Amygdala (tissue), 56 donors: Measurements from ENCODE around the gene KISS1R.

ENCODE experiments used
- DNase-seq, 56 donors: peaks; one replicate each; lab custom pipeline; 2025; lab: John Stamatoyannopoulos, UW

Gene KISS1R

DNA sequence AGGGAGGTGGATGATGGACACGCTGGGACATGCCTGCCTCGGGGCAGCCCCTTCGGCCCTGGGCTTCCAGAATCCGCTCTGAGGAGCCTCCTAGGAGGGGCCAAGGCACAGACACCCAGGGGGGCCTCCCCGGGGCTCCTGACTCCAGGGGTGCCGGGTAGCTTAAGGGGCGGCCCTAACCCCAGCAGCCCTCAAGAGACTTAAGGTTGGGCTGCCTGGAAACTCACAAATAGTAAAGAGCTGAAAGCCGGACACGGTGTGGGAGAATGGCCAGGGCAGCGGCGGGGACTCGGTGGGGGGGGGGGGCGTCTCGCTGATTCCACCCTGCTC, 16.4 kb downstream of the KISS1R start:
- DNase-seq, result no peak

DNA sequence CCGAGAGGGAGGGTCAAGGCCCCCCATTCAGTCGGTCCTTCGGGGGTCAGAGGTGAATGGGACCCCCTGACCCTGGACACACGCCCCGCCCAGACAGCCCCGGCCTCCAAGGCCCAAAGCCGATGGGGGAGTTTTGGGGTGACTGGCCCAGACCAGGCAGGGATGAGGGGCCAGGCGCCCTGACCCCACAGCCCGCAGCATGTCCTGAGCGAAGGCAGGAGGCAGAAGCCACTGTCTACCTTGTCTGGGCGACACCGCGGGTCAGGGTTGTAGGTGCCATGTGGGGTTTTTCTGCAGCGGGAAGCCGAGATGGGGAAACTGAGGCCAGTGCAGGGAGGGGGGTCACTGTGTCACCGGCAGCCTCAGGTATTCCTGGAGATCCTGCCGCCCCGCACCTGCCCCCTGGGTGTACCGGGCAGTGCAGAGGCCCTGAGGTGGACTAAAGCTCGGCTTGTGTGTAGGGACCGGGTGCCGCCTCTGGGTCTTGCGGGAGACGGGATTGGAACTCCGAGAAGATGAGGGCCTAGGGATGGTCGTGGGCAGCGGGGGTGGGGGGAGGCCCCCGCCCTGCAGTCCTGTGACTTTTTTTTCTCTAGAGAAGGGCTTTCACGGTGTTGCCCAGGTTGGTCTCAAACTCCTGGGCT, 17.2 kb downstream of the KISS1R start:
- no peak for DNase-seq

DNA sequence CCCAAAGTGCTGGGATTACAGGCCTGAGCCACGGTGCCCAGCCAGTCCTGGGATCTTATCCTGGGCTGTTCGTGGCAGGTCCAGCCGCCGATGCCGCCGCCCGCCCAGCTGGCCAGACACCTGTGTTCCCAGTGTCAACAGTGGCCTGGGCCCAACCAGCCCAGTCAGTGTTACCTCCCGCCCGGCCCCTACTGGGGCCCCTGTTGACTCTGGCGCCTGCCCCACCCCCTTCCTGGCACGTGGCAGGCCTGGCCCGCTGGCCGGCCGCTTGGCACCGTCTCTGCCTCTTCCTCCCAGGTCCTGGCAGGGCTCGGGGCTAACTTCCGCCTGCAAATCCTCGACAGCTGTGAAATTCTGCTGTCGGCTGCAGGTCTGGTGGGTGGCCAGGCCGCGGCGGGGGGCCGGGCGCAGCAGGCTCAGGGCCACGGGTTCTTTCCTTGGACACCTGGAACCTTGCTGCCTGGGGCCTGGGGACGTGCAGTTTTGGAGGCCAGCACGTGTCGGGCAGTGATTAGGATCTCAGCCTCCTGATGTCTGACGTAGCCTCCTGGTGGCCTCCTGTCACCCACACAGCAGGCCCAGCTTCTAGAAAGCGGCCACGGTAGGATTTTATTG, 17.8 kb downstream of the KISS1R start:
- peak in 50 of 56 donors; percentile 12 to 83 (median 58) for DNase-seq

DNA sequence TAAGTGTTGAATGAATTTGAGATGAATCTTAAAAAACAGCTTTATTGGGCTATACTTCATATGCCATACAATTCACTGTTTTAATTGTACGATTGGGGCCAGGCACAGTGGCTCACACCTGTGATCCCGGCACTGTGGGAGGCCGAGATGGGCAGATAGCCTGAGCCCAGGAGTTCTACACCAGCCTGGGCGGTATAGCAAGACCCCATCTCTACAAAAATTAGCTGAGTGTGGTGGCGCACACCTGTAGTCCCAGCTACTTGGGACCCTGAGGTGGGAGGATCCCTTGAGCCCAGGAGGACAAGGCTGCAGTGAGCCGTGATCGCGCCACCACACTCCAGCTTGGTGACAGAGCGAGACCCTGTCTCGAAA, 19.0 kb downstream of the KISS1R start:
- DNase-seq, result no peak

DNA sequence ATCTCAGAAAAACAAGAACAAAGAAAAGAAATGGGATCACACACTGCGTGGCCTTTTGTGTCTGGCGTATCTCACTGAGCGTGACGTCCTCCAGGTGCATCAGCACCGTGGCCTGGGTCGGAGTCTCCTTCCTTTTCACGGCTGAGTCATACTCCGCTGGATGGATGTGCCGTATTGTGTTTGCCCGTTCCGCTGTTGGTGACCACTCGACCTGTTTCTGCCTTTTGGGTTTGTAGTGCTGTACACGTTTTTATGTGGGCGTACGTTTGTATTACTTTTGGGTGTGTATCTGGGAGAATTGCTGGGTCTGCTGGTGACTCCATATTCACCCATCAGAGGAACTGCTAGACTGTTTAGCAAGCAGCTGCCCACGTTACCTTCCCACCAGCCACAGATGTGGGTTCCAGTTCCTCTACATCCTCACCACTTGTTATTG, 20.1 kb downstream of the KISS1R start:
- DNase-seq, result no peak

DNA sequence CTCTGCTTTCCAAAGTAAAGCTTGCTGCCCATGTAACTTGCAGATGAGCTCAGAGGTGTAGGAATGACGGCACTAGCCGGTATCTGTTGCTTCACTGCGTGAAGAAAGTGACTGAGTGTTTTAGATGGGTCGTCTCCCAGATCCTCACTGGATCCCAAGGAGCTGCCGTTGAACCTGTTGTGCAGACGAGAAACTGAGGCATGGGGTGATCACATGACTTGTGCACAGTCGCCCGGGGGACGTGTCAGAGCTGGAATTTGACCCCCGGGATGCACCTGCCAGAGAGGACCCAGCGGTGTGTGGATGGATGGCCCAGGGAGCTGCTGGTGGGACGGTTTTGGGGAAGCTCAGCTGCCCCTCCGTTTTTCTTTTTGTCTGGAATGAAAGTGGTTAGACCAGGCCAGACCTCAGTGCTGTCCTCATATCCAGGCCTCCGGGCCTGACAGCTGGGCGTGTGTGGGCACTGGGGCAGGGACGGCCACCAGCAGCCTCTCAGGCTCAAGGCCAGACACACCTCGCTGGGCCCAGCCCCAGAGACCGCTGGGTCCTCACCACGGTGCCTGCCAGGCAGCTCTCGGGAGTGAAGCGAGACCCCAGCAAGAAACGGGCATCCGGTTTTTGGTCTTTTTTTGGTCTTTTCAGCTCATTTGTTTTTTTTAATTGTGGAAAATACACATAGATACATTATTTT, 21.2 kb downstream of the KISS1R start:
- DNase-seq, result no peak

DNA sequence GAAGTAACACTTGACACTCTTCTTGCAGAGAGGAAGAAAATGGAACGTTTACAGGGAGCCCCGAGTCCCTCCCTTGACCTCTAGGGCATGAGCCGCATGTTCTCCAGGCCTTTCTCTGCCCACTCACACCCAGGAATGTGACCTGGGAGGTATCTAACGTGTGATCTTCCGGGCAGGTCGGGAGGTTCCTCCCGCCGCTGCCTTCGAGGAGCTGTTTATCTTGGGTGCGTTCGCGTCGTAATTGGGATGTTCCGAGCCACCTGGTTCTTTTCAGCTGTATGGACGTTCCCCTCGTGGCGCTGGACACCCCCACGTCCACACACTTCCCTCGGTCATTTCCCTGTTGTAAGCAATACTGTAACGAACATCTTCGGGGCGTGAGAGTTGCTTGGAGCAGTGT, 22.3 kb downstream of the KISS1R start:
- no peak for DNase-seq

DNA sequence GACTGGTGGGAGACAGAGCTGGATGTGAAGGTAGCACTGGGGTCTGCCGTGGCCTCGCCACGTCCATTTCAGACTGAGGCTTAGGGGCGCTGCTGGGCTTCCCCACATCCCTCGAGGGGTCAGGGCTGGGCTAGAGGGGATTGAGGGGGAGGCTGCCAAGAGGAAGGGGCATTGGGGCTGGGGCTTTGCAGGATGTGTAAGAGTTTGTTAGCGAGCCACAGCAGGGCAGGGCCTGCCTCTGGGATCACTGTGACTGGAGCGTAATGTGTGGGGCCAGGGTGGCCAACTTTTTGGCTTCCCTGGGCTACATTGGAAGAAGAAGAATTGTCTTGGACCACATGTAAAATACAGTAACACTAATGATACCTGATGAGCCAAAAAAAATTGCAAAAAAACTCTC, 22.8 kb downstream of the KISS1R start:
- DNase-seq, result no peak

DNA sequence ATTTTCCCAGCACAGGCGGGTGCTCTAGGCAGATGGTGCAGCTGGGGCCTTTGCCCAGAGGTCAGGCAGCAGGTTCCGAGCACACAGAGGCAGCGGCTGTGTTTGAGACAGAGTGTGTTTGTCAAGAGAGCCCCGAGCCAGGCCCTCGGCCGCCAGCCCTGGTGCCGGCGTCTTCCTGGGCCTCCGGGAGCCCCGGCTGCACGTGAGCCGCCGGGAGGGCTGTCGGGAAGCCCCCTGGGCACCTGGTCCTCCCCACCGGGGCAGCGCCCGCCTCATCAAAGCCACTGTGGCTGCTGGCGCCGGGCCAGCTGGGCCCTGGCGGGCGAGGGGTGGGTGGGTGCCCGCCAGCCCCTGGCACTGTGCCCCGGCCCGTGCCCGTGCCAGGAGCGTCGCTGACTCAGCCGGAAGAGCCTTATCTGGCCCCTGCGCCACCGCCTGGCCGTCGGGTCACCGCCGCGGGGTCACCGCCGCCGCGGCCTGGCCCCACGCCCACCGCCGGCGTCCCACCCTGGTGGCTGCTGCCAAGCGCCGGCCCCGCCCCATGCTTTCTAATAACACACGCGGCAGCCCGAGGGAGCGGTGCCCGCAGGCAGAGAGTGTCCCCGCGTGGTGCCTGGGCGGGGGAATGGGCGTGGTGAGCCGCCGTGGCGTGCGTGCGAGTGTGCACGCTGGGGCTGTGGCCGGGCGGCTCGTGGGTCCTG, 23.6 kb downstream of the KISS1R start:
- peak in 53 of 56 donors; percentile 13 to 94 (median 64) for DNase-seq

DNA sequence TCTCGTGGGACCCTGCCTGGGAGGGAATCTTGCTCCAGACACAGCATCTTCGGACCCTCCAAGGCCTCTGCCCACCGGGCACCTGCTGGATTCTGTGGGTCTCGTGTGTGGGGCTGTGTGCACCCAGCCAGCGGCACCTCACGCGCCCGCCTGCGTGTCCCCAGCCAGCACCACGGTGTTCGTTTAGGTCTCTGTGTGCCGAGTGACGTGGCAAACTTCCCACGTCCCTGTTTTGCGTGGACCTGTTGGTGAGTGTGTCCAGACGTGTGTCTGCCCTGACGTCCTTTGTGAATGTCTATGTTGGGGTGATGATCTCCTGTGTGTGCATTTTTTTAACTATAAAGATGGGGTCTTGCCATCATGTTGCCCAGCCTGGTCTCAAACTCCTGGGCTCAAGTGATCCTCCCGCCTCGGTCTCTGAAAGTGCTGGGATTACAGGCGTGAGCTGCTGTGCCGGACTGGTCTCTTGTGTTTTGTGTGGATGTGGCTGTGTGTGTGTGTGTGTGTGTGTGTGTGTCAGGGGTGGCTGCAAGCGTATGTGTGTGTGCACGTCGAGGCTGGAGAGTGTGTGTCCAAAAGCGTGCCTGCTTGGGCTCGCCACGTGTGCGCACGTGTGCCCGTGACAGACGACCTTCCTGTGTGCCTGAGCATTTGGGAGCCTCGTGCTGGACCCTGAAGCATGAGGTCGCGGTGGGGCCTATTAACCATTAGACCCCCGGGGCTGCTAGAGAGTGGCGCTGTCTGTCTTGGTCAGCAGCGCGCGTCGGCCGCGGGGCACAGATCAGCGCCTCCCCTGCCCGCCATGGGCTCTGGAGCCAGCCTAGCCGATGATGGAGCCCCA, 24.4 kb downstream of the KISS1R start:
- no peak for DNase-seq

DNA sequence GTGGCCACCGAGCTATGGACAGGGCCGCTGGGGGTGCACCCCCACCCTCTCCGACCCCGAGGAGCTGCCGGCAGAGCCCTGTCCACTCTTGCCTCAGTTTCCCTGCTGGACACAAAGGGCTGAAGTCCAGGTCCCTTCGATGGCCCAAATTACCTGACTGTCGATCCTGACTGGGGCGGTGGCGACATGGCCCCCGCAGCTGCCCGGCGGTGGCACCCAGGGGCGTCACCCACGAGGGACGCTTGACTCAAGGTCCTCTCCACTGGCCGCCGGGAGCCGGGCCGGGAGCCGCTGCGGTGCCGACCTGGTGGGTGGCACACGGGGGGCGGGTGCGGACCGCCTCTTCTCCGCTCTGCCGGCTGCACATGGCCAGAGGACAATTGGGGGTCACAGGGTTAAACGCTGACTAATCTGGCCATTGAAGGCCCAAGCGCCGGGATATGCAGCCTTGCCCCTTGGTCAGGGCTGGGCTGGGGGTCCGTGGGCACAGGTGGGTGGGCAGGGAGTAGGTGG, 25.1 kb downstream of the KISS1R start:
- no peak for DNase-seq

DNA sequence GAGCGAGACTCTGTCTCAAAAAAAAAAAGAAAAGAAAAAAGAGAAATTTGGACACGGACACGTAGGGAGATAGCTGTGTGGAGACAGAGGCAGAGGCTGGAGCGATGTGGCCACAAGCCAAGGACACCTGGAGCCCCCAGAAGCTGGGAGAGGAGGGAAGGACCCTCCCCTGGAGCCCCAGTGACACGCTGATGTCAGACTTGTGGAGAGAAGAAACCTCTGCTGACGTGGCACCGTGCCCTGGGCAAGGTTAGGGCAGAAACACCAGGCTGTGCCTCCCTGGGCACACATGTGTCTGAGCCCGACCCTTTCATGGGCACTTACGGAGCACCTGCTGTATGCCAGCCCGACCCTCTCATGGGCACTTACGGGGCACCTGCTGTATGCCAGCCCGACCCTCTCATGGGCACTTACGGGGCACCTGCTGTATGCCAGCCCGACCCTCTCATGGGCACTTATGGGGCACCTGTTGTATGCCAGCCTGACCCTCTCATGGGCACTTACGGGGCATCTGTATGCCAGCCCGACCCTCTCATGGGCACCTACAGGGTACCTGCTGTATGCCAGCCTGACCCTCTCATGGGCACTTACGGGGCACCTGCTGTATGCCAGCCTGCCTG, 26.5 kb downstream of the KISS1R start:
- DNase-seq, result no peak

DNA sequence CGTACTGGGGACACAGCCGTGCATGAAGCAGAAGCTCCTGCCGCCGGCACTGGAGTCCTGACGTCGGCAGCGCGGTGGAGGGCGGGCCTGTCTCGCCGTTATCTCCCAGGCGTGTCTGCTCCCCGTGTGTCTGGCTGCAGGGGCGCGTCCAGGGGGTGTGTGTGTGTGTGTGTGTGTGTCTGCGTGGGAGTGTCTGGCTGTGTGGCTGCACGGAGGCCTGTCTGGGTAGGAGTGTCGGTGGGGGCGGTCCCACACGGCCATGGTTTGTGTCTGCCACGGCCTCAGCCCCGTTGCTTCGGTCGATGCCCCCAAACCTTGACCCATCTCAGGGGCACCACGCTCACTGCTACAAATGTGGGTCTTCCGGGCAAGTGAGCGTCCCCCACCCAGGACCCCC, 27.0 kb downstream of the KISS1R start:
- peak in 1 of 56 donors; percentile 25 for DNase-seq

DNA sequence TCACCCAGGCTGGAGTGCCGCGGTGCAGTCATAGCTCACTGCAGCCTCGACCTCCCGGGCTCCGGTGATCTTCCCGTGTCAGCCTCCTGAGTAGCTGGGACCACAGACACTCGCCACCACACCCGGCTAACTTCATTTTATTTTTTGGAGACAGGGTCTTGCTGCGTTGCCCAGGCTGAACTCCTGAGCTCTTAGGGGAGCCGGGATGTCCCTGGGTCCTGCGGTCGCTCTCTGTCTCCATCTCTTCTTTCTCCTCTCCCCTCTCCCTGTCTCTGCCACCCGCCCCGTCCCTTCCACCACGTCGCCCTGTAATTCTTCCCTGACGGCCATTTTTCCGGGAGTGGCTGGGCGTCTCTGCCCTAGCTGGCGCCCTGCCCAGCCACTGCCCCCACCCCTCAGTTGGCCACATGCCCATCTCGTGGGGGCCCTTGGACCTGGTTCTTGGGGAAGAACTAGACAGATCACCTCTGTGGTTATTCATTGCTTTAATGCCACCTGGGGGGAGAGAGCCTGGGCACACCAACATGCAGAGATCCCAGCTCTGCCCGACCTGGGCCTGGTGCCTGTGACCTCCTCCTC, 27.6 kb downstream of the KISS1R start:
- DNase-seq, result no peak

DNA sequence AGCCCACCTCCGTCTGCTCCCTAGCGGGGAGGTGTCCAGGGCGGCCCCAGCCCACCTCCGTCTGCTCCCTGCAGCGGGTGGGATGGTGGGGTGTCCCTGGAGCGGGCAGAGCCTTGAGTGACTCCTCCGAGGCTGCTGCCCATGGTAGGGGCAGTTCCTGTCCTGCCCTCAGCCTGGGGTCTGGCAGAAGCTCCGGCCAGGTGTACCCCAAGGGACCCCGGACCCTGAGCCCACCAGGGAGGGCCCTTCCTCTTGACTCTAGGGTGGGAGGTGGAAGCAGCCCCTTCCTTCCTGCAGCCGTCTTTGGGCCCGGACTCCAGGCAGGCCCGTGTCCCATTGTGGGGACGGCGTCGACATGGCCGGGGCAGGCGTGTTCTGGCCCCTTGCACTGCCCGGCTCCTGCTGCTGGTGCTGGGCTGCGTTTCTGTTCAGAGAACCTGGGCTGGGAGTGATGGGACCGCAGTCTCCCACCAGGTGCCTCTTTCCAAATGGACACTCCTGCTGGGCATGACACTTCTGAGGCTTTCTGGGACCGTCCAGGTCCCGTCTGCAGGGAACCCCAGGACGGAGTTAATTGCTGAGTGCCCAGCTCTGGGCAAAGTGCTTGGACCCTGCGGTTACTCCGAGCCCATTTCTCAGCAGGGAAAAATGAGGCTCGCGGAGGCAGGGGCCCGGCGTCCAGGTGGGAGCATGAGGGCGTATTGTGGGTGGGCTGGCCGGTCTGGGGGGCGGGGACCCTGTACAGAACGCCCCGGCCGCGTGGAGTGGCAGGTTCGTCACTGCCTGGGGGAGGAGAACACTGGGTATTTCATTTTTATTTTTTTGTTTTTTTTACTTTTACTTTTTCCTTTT, 28.5 kb downstream of the KISS1R start:
- DNase-seq, result no peak

DNA sequence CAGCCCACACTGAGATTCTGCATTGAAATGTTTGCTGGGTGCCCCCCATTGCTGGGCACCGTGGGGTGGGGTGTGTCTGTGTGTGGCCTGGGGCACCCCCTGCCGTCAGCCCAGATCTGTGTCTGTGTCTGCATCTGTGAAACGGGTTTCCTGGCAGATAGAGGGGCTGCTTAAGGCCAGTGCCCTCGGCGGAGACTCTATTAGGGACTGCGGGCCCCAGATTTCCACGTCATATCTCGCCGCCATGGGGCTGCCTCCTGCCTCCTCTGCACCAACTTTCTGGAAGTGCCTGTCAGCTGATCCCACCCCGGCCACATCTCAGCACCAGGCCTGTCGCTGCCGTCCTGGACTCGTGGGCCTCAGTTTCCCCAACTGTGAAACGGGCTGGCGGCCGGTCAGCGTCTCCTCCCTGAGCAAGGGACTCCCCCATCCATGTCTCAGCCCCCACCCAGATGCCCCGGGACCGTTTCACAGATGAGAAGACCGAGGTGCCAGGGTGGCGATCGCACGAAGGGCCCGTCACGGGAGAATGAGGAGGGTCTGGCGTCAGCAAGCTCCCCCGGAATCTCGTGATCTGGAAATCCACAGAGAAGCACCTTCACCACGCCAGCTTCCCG, 30.1 kb downstream of the KISS1R start:
- DNase-seq, result peak in 1 of 56 donors; percentile 40

DNA sequence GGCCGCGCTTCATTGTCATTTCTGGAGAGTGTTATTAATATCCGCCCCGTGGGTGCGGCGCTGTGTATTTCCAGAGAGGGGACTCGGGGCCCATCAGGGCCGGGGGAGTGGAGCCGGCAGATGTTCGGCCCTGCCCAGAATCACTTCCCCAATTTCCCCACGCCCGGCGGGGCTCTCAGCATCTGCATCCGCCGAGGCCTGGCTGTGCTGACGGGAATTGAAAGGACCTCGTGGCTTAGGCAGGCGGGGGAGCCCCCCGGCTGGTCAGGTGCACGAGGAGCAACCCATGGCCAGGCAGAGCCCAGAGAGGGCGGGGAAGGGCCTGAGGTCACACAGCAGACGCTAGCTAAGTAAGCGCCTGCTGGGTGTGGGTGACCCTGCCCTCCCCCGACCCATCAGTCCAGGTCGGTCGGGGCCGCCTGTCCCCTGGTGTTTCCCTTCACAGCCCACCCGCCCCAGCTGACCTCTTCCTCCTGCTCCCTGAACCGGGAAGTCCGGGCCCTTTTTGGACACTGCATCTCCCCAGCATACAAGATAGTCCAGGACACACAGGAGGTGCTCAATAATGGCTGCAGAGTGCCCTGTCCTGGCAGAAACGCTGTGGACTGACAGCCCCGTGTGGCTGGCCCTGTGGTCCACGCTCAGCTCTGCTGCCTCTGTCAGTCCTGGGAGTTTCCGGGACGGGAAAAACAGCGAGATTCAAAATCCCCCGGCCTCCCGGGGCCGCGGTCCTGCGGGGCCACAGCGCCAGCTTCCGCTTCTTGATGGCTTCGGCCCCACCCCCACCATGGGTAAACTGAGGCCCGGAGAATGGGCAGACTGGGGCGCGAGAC, 30.8 kb downstream of the KISS1R start:
- DNase-seq, result peak in 23 of 56 donors; percentile 6 to 67 (median 26)
